DMS79 treated with DMSO at 0.1 percent for 48 hours (cell line): ENCODE results near the gene NSUN4.

Source experiments
- DNase-seq: peaks from one replicate; lab custom pipeline; 2025; lab: John Stamatoyannopoulos, UW

The NSUN4 gene

DNA sequence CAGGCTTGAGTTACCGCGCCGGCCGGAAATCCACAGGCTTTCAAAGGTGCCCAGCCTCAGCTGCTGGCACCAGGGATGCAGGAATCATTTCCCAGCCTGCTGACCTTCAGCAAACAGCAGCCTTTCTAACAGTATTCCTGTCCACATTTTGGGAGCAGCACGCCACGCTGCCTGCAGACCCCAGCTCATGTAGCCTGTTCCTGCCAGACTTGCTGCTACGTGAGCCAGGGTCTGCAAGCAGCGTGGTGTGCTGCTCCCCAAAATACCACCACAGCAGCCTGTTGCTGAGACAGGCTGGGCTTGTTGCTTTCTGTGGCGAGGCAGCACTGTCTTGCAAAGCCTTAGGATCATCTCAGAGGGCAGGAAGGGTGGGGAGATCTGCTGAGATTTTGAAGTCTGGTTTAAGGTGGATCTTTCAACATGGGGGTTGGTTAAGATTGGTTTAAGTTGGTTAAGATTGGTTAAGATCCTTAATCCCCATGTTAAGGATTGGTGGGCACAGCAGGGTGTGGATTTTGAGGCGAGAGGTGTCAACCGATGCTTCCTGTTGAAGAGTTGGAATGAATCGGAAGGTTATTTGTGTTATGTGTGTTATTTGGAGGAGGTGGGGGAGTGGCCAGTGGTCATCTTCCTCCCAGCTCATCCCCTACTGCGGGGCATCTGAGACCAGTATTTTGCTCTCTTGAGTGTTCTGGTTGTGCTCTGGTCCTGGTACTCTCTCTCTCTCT lies 66.4 kb downstream of the NSUN4 start:
- DNase-seq, result no peak

DNA sequence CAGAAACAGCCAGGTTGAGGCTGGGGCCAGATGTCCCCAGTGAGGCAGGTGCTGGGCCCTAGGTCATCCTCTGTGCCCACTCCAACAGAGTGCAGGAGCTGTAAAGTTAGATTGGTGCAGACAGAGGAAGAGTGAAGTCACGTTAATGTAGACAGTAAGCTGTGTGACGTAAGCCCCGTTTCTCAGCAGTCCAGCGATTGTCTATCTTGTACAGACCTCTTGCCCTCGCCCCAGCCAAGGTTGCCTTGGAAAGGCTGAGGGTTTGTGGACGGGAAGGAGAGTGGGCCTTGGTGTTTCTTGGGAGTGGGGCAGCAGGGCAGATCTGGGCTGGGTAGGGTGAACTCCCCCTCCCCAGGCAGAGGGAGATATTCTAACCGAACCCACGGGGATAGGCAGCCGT lies 67.0 kb downstream of the NSUN4 start:
- no peak for DNase-seq

DNA sequence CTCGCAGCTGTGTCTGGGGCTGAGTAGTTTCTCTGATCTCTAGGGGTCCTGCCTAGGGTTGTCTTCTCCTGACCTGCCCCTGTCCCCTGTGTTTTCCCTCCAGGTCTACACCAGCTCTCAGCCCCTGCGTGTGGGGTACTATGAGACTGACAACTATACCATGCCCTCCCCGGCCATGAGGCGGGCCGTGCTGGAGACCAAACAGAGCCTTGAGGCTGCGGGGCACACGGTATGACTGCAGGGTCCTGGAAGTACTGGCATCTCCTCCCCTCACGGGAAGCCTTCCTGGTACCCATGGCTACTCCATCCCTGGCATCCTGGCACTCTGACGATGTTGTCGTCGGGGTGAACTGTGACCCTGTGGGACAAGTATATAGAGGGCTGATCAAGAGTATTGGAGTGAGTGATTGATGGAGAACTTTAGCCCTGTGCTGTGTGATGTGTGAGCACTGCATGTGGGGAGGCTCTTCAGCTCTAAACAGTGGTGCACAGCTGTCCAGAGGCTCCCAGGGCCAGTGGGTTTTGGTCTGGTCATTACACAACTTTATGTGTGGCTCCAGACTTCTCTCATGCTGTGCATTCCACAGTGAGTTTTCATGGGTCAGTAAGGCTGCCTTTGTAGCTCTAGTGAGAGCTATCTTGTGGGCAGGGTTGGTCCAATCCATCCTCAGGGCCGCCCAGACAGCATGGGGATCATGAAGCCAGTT lies 67.9 kb downstream of the NSUN4 start:
- DNase-seq, result no peak

DNA sequence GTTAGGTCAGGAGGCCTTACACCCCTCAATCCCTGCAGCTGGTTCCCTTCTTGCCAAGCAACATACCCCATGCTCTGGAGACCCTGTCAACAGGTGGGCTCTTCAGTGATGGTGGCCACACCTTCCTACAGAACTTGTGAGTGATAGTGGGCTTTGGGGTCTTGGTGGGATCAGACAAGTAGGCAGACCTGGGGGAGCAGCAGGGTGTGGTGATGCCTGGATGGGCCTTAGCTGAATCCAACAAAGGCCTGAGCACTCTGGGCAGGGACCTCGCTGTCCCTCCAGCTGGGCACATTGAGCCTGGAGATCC lies 68.4 kb downstream of the NSUN4 start:
- DNase-seq, result no peak

- DNase-seq, result no peak
Measured at GRCh38 chr1:46410156-46411009, 69.8 kb downstream of the NSUN4 start.

GRCh38 chr1:46411010-46411405 lies 70.4 kb downstream of the NSUN4 start:
- no peak for DNase-seq
